H1 (cell line): Measurements from ENCODE around the gene GULP1.

Experiments used
- CREB1 ChIP-seq: IDR thresholded peaks from 2 replicates; pipeline ENCODE4 v1.6.1; 2012; ENCODE audit warnings: inconsistent platforms
- EP300 ChIP-seq, 2 experiments: IDR thresholded peaks; 1 replicate in 1 of 2; 2 replicates in 1 of 2; pipeline ENCODE4 v1.6.1; 2011 to 2012; ENCODE audit warnings: low read depth in 2 of 2, low read length in 2 of 2, mild to moderate bottlenecking in 2 of 2, borderline replicate concordance in 1 of 2, inconsistent platforms in 1 of 2, moderate library complexity in 1 of 2
- EZH2 ChIP-seq: fragments of 200-600 bp; sonication (generic); IDR thresholded peaks from 2 replicates; pipeline ENCODE4 v1.7.1; 2012; ENCODE audit warnings: low read depth, mild to moderate bottlenecking, moderate library complexity, low read length, inconsistent platforms; ENCODE audit not compliant: severe bottlenecking
- NRF1 ChIP-seq: IDR thresholded peaks from 2 replicates; pipeline ENCODE4 v1.6.1; 2011; ENCODE audit warnings: mild to moderate bottlenecking, low read depth, low read length, improper control_type of control experiment
- POLR2A ChIP-seq, 2 experiments: IDR thresholded peaks; 1 replicate in 1 of 2; 2 replicates in 1 of 2; pipeline ENCODE4 v1.6.1; 2011; ENCODE audit warnings: low read depth in 2 of 2, low read length in 2 of 2, mild to moderate bottlenecking in 2 of 2; ENCODE audit errors: control extremely low read depth in 1 of 2
- SIX5 ChIP-seq: IDR thresholded peaks from 2 replicates; pipeline ENCODE4 v1.6.1; 2011; ENCODE audit warnings: mild to moderate bottlenecking, low read depth, low read length
- TF ChIP-seq, protein P1 (sequence below), 3 experiments: IDR thresholded peaks; 1 replicate in 2 of 3; 2 replicates in 1 of 3; pipeline versions ENCODE4 v1.5.1 to v1.6.1; 2011; ENCODE audit warnings: low read length in 3 of 3, mild to moderate bottlenecking in 3 of 3, inconsistent platforms in 2 of 3, low read depth in 1 of 3, moderate library complexity in 1 of 3; ENCODE audit not compliant: insufficient read depth in 1 of 3; ENCODE audit errors: control extremely low read depth in 1 of 3

DNA sequence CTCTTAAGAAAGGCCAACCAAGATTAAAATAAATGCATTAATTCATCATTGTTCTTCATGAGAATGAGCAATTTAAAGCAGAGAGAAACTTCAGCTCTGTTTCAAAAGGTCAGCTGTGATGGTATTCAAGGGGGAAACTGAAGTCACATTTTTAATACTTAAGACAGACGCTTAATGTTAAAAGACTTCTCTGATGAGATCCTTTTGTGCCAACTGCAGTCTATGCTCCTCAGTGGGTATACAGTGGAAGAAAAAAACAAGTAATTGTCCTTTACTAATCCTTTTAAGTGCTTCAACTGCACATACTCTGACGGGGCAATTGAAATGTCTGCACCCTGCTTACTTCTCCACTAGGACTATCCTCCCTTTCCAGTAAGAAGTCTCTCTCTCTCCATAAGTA, 309.7 kb downstream of the GULP1 start:
- no peak for TF ChIP-seq NRF1
- TF ChIP-seq, protein P1, sequence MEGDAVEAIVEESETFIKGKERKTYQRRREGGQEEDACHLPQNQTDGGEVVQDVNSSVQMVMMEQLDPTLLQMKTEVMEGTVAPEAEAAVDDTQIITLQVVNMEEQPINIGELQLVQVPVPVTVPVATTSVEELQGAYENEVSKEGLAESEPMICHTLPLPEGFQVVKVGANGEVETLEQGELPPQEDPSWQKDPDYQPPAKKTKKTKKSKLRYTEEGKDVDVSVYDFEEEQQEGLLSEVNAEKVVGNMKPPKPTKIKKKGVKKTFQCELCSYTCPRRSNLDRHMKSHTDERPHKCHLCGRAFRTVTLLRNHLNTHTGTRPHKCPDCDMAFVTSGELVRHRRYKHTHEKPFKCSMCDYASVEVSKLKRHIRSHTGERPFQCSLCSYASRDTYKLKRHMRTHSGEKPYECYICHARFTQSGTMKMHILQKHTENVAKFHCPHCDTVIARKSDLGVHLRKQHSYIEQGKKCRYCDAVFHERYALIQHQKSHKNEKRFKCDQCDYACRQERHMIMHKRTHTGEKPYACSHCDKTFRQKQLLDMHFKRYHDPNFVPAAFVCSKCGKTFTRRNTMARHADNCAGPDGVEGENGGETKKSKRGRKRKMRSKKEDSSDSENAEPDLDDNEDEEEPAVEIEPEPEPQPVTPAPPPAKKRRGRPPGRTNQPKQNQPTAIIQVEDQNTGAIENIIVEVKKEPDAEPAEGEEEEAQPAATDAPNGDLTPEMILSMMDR (IDR thresholded peaks at IDR 0.05; ENCODE audit: control extremely low read depth in 1 of 3, insufficient read depth in 1 of 3, low read depth in 1 of 3, low read length in 3 of 3) = no peak
- no peak for TF ChIP-seq POLR2A (IDR thresholded peaks at IDR 0.05; ENCODE audit: control extremely low read depth in 1 of 2, low read depth in 2 of 2, low read length in 2 of 2)
- TF ChIP-seq EP300 (IDR thresholded peaks at IDR 0.05; ENCODE audit: borderline replicate concordance in 1 of 2, low read depth in 2 of 2, low read length in 2 of 2) = no peak
- TF ChIP-seq CREB1 = no peak
- TF ChIP-seq EZH2 = no peak
- TF ChIP-seq SIX5 = no peak
